Measurements from ENCODE around the gene TRPV2. TPM values are rescaled to one million over a fixed set of nuclear protein-coding genes. Genes with fewer than 3 reads are reported as not detected.
A peak's percentile ranks its signal among the peaks of the same experiment; 100 is the strongest.

TRPV2 gene
- total and polyA plus RNA-seq, 2 of the 4 experiments (the other 2 are of a cell fraction) = 30.8 to 32.8 TPM

GRCh38 chr17:16423226-16423872 lies 8.0 kb downstream of the TRPV2 start:
- Histone ChIP-seq H3K27ac (ENCODE audit: insufficient read depth, low read length) (no peak overlapping the region), H2BK15ac (ENCODE audit: low read depth, low read length) (no peak overlapping the region; the same call in 2 of the 3 replicates), H3K4ac (ENCODE audit: low read depth, low read length) (no peak overlapping the region), H3K79me1 (ENCODE audit: low read depth in 1 of 2, low read length in 2 of 2) (peaks cover 0 to 48% of the 10 kb centered on the region in 2 experiments; a peak in 2 of 4 replicates), H4K8ac (ENCODE audit: low read depth in 2 of 2, low read length in 2 of 2) (no peak overlapping the region), H3K56ac (ENCODE audit: extremely low read depth, insufficient read depth, low read length) (no peak overlapping the region), H4K5ac (ENCODE audit: low read depth, low read length) (no peak overlapping the region), H3K4me1 (ENCODE audit: control insufficient read depth, insufficient read depth, low read length) (peaks cover 20% of the 10 kb centered on the region), H3K9me1 (ENCODE audit: insufficient read depth, low read length) (peaks cover 22% of the 10 kb centered on the region), H2AFZ (replicated peaks; ENCODE audit: low read length, poor library complexity) (no peak overlapping the region), H3K14ac (replicated peaks; ENCODE audit: low read depth, low read length) (no peak overlapping the region), H3K4me3 (ENCODE audit: insufficient read depth, low read depth, low read length) (no peak overlapping the region), H3K9me3 (ENCODE audit: control insufficient read depth, insufficient read depth, low read length) (no peaks in the 10 kb centered on the region), H2AK5ac (ENCODE audit: low read depth, low read length) (no peak overlapping the region), H2BK20ac (ENCODE audit: low read depth, low read length) (no peak overlapping the region), H3K4me2 (ENCODE audit: low read depth, low read length) (no peak overlapping the region), H3K9ac (ENCODE audit: low read depth, low read length) (no peak overlapping the region), H3K18ac (ENCODE audit: low read depth, low read length) (no peak overlapping the region), H4K20me1 (ENCODE audit: insufficient read depth, low read length) (peaks cover 7% of the 10 kb centered on the region), H2BK120ac (ENCODE audit: low read depth, low read length) (no peak overlapping the region), H2BK5ac (ENCODE audit: low read depth, low read length, poor library complexity, severe bottlenecking) (no peak overlapping the region), H3K36me3 (ENCODE audit: control insufficient read depth, insufficient read depth, low read length) (peaks cover 12% of the 10 kb centered on the region; the same call in 1 of the 2 replicates), H3K27me3 (ENCODE audit: control insufficient read depth, insufficient read depth, low read length) (no peaks in the 10 kb centered on the region), H3K23ac (ENCODE audit: low read depth, low read length) (no peak overlapping the region), H4K91ac (ENCODE audit: insufficient read depth, low read depth, low read length) (no peak overlapping the region), H2AK9ac (replicated peaks; ENCODE audit: low read depth, low read length, poor library complexity) (peak overlapping the region; percentile 15)
- in situ Hi-C loops (cut with MboI; ENCODE audit: low sequenced_read_pairs) (no loop called here), dilution Hi-C loops (cut with HindIII; ENCODE audit: low sequenced_read_pairs, unreplicated experiment) (no loop called here), intact Hi-C loops (cut with micrococcal nuclease) (no loop called here)
- no peak for ATAC-seq (ENCODE audit: low read depth)
- 95% methylated on average over 3 of the region's 10 CpGs; no CpG with 5 or more reads in 1 of the 2 experiments for WGBS, 2 experiments (ENCODE audit: extremely low coverage in 2 of 2, insufficient read length in 1 of 2)
- CTCF ChIA-PET = no interaction called here
- no peak for DNase-seq
- no TSS peak for BruUV-seq (replicated peaks)
- POLR2A ChIA-PET (ENCODE audit: unreplicated experiment) = no interaction called here
- TF ChIP-seq, protein P1, sequence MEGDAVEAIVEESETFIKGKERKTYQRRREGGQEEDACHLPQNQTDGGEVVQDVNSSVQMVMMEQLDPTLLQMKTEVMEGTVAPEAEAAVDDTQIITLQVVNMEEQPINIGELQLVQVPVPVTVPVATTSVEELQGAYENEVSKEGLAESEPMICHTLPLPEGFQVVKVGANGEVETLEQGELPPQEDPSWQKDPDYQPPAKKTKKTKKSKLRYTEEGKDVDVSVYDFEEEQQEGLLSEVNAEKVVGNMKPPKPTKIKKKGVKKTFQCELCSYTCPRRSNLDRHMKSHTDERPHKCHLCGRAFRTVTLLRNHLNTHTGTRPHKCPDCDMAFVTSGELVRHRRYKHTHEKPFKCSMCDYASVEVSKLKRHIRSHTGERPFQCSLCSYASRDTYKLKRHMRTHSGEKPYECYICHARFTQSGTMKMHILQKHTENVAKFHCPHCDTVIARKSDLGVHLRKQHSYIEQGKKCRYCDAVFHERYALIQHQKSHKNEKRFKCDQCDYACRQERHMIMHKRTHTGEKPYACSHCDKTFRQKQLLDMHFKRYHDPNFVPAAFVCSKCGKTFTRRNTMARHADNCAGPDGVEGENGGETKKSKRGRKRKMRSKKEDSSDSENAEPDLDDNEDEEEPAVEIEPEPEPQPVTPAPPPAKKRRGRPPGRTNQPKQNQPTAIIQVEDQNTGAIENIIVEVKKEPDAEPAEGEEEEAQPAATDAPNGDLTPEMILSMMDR (conservative IDR thresholded peaks at IDR 0.05; ENCODE audit: low read depth, low read length) = no peak
- TF ChIP-seq POLR2A (IDR thresholded peaks at IDR 0.05; ENCODE audit: low read depth, low read length) (no peak), MAFK (IDR thresholded peaks at IDR 0.05; ENCODE audit: low read depth, low read length) (no peak), FOS (IDR thresholded peaks at IDR 0.05; ENCODE audit: low read depth, low read length) (no peak), MAZ (IDR thresholded peaks at IDR 0.05; ENCODE audit: borderline replicate concordance, low read depth, low read length) (no peak)

All from IMR-90 (cell line).